ENCODE results near the gene CALML5.

- TF ChIP-seq, protein P1, sequence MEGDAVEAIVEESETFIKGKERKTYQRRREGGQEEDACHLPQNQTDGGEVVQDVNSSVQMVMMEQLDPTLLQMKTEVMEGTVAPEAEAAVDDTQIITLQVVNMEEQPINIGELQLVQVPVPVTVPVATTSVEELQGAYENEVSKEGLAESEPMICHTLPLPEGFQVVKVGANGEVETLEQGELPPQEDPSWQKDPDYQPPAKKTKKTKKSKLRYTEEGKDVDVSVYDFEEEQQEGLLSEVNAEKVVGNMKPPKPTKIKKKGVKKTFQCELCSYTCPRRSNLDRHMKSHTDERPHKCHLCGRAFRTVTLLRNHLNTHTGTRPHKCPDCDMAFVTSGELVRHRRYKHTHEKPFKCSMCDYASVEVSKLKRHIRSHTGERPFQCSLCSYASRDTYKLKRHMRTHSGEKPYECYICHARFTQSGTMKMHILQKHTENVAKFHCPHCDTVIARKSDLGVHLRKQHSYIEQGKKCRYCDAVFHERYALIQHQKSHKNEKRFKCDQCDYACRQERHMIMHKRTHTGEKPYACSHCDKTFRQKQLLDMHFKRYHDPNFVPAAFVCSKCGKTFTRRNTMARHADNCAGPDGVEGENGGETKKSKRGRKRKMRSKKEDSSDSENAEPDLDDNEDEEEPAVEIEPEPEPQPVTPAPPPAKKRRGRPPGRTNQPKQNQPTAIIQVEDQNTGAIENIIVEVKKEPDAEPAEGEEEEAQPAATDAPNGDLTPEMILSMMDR (conservative IDR thresholded peaks at IDR 0.05; ENCODE audit: low read depth, low read length): no peak
- no peak for TF ChIP-seq NFE2L2 (IDR thresholded peaks at IDR 0.05; ENCODE audit: low read depth, low read length)
- TF ChIP-seq POLR2A (IDR thresholded peaks at IDR 0.05; ENCODE audit: low read depth, low read length): no peak
- no peak for TF ChIP-seq RCOR1 (IDR thresholded peaks at IDR 0.05; ENCODE audit: insufficient replicate concordance, low read length)
- TF ChIP-seq CEBPB (IDR thresholded peaks at IDR 0.05; ENCODE audit: low read depth, low read length): no peak
- no peak for TF ChIP-seq ELK1 (IDR thresholded peaks at IDR 0.05; ENCODE audit: borderline replicate concordance, low read depth, low read length)
- no peak for TF ChIP-seq FOS (IDR thresholded peaks at IDR 0.05; ENCODE audit: low read depth, low read length)
- no peak for TF ChIP-seq MAZ (IDR thresholded peaks at IDR 0.05; ENCODE audit: borderline replicate concordance, low read depth, low read length)
- no peak for TF ChIP-seq MAFK (IDR thresholded peaks at IDR 0.05; ENCODE audit: low read depth, low read length)
- TF ChIP-seq USF2 (IDR thresholded peaks at IDR 0.05; ENCODE audit: low read depth, low read length): no peak
- no peak for TF ChIP-seq MXI1 (IDR thresholded peaks at IDR 0.05; ENCODE audit: borderline replicate concordance, low read depth, low read length)
- no peak for TF ChIP-seq RFX5 (IDR thresholded peaks at IDR 0.05; ENCODE audit: low read depth, low read length)
Observed at GRCh38 chr10:5537684-5538083, 38.3 kb upstream of the CALML5 start.

All from IMR-90 (cell line).